Endothelial cell of umbilical vein (primary cell): Measurements from ENCODE around the gene RAB11FIP2. TPM values are rescaled to one million over a fixed set of nuclear protein-coding genes. Genes with fewer than 3 reads are reported as not detected.

Experiments used
- BruUV-seq: library from RNA; stranded (reverse); fragments of 400-500 nt; replicated peaks from 2 replicates; lab custom pipeline; 2021; lab: Mats Ljungman, UMichigan
- CTCF ChIA-PET: fragments of 300-600, 350-600 bp; sonication (Branson Sonifier 250); formaldehyde crosslinking; loops from one replicate; lab custom pipeline; 2021; ENCODE audit warnings: antibody characterized with exemption, inconsistent platforms; lab: Charles Lee
- POLR2A ChIA-PET: fragments of 300-600, 350-600 bp; sonication (Branson Sonifier 250); formaldehyde crosslinking; loops from one replicate; lab custom pipeline; 2021; ENCODE audit warnings: antibody characterized with exemption, inconsistent platforms; lab: Charles Lee
- DNase-seq: peaks from one replicate; pipeline ENCODE4 v3.0.0-alpha.2; 2011; ENCODE audit warnings: low read depth, low spot score
- FAIRE-seq: peaks from 2 replicates; lab custom pipeline; 2011; peaks lifted over from hg19 to GRCh38; lab: Jason Lieb, UNC
- H2AFZ ChIP-seq: 2 replicates; pipeline ENCODE4 v1.6.0; 2012; ENCODE audit warnings: low read depth, low read length, control low read depth, inconsistent platforms
- H3K27ac ChIP-seq: 2 replicates; pipeline ENCODE4 v1.5.1; 2011; ENCODE audit warnings: low read depth, mild to moderate bottlenecking, control low read depth, low read length, moderate library complexity; ENCODE audit not compliant: insufficient read depth
- H3K27me3 ChIP-seq, 2 experiments: 2 replicates each; pipeline versions ENCODE4 v1.6.0 to v1.6.1; 2011; ENCODE audit warnings: low read length in 2 of 2, mixed read lengths in 1 of 2; ENCODE audit not compliant: control insufficient read depth in 2 of 2, insufficient read depth in 2 of 2
- H3K36me3 ChIP-seq, 2 experiments: 2 replicates in 1 of 2; 3 replicates in 1 of 2; pipeline ENCODE4 v1.5.1; 2011; ENCODE audit warnings: low read length in 2 of 2, mild to moderate bottlenecking in 1 of 2, moderate library complexity in 1 of 2; ENCODE audit not compliant: control insufficient read depth in 2 of 2, insufficient read depth in 2 of 2; ENCODE audit errors: extremely low read depth in 1 of 2
- H3K4me1 ChIP-seq: 3 replicates; pipeline ENCODE4 v1.5.1; 2011; ENCODE audit warnings: mild to moderate bottlenecking, low read length; ENCODE audit not compliant: control insufficient read depth, insufficient read depth; ENCODE audit errors: extremely low read depth
- H3K4me2 ChIP-seq: 2 replicates; pipeline ENCODE4 v1.6.1; 2011; ENCODE audit warnings: low read length, control low read depth, mixed read lengths; ENCODE audit not compliant: insufficient read depth
- H3K4me3 ChIP-seq, 3 experiments: fragments of 200-600 bp in 1 of 3; sonication (generic), shearing (Covaris generic) in 1 of 3; replicated peaks in 1 of 3; 2 replicates each; pipeline ENCODE4 v1.5.1; 2011 to 2016; ENCODE audit warnings: control low read depth in 3 of 3, low read length in 3 of 3, mild to moderate bottlenecking in 2 of 3, inconsistent platforms in 1 of 3, low read depth in 1 of 3, moderate library complexity in 1 of 3; ENCODE audit not compliant: insufficient read depth in 1 of 3
- H3K79me2 ChIP-seq: 2 replicates; pipeline ENCODE4 v1.6.0; 2012; ENCODE audit warnings: low read length, inconsistent platforms; ENCODE audit not compliant: control insufficient read depth, insufficient read depth
- H3K9ac ChIP-seq: replicated peaks from 2 replicates; pipeline ENCODE3; 2011; ENCODE audit warnings: low read length, control low read depth; ENCODE audit not compliant: insufficient read depth; ENCODE audit errors: extremely low read depth
- H3K9me1 ChIP-seq: replicated peaks from 3 replicates; pipeline ENCODE4 v1.6.0; 2011; ENCODE audit warnings: mild to moderate bottlenecking, low read length; ENCODE audit not compliant: control insufficient read depth, insufficient read depth; ENCODE audit errors: extremely low read depth
- H3K9me3 ChIP-seq: replicated peaks from 2 replicates; pipeline ENCODE4 v1.5.1; 2012; ENCODE audit warnings: low read length, inconsistent platforms; ENCODE audit not compliant: control insufficient read depth, insufficient read depth
- H4K20me1 ChIP-seq: replicated peaks from 2 replicates; pipeline ENCODE3; 2011; ENCODE audit warnings: mild to moderate bottlenecking, low read length; ENCODE audit not compliant: control insufficient read depth, insufficient read depth; ENCODE audit errors: extremely low read depth
- EZH2 ChIP-seq: IDR thresholded peaks from 2 replicates; pipeline ENCODE4 v1.6.1; 2012; ENCODE audit warnings: borderline replicate concordance, low read depth, mild to moderate bottlenecking, moderate library complexity, low read length, inconsistent platforms; ENCODE audit not compliant: severe bottlenecking
- FOS ChIP-seq: IDR thresholded peaks from 2 replicates; pipeline ENCODE4 v1.6.1; 2011; ENCODE audit warnings: mild to moderate bottlenecking, low read length, moderate library complexity, borderline replicate concordance; ENCODE audit not compliant: insufficient read depth
- GATA2 ChIP-seq: IDR thresholded peaks from 2 replicates; pipeline ENCODE4 v1.7.0; 2011; ENCODE audit warnings: low read depth, mild to moderate bottlenecking, moderate library complexity, mixed read lengths, low read length; ENCODE audit not compliant: insufficient read length, insufficient read depth
- JUN ChIP-seq: IDR thresholded peaks from 2 replicates; pipeline ENCODE4 v1.6.1; 2011; ENCODE audit warnings: borderline replicate concordance, low read depth; ENCODE audit not compliant: insufficient read length, insufficient read depth
- MYC ChIP-seq: IDR thresholded peaks from one replicate; pipeline ENCODE4 v1.6.1; 2011; ENCODE audit warnings: mild to moderate bottlenecking, low read depth, low read length
- POLR2A ChIP-seq: IDR thresholded peaks from 2 replicates; pipeline ENCODE4 v1.6.1; 2012; ENCODE audit warnings: low read depth, mild to moderate bottlenecking, control low read depth, low read length
- POLR2AphosphoS5 ChIP-seq: IDR thresholded peaks from 2 replicates; pipeline ENCODE4 v1.6.1; 2012; ENCODE audit warnings: low read depth, mild to moderate bottlenecking, control low read depth, low read length, moderate library complexity; ENCODE audit not compliant: insufficient read depth
- dilution Hi-C: fragments of 300-500 bp; cut with MboI; formaldehyde crosslinking; loops from one replicate; pipeline ENCODE4 v1.15.0; 2019; ENCODE audit warnings: low sequenced_read_pairs; ENCODE audit not compliant: extremely low pct_ligation_motif_present
- intact Hi-C: fragments of 100-400 bp; cut with micrococcal nuclease; formaldehyde crosslinking; loops from one replicate; pipeline ENCODE4 v1.10.0; 2022
- polyA plus RNA-seq, 4 experiments: library from polyadenylated mRNA; depleted of rRNA in 3 of 4; stranded (reverse) in 3 of 4; unstranded in 1 of 4; fragments of >200 nt; gene quantifications; 2 replicates each; pipeline versions ENCODE4 v1.2.1 to v1.2.3, GENCODE V29; 2011 to 2012; ENCODE audit warnings: missing spikeins in 1 of 4
- total RNA-seq: library from RNA; stranded (reverse); gene quantifications from 2 replicates; pipeline ENCODE4 v1.2.3, GENCODE V29; 2021
- TF ChIP-seq, protein P1 (sequence below), 2 donors: IDR thresholded peaks; 1 replicate in 1 of 2; 2 replicates in 1 of 2; pipeline ENCODE4 v1.5.1; 2011; ENCODE audit warnings: low read length in 2 of 2, mild to moderate bottlenecking in 2 of 2, moderate library complexity in 2 of 2, control low read depth in 1 of 2, inconsistent platforms in 1 of 2, low read depth in 1 of 2; ENCODE audit not compliant: insufficient read depth in 1 of 2; ENCODE audit errors: extremely low read depth in 1 of 2
- TF ChIP-seq, protein P2 (sequence below): IDR thresholded peaks from 2 replicates; pipeline ENCODE4 v1.6.1; 2011; ENCODE audit not compliant: insufficient read depth, insufficient read length

RAB11FIP2 gene
- total and polyA plus RNA-seq, 2 donors (not counting 3 experiments of a cell fraction or from before 2014, with no cell fraction given), result 1.9 to 8.6 TPM

DNA sequence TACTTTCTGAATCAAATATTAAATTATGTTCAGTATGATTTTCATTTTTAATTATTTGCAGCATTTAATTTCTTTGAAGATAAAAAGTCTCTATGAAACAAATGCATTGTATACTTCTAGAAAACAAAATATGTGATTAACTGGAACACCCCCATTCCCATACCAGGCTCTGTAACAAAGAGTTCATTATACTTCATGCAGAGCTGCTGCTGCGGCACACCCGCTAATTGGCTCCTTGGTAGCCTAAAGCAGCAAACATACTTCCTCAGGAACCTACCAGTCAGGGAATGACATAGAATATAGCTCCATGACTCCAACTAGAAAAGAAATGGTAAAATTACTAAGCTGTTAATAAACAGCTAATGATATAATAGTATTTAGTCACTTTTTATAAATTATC is 19.3 kb downstream of the RAB11FIP2 start:
- POLR2A ChIA-PET, result no interaction called here
- Histone ChIP-seq H3K9ac (no peak overlapping the region), H3K27ac (no peak overlapping the region), H3K36me3 (no peaks in the 10 kb centered on the region), H4K20me1 (no peaks in the 10 kb centered on the region), H3K4me1 (peaks cover 3% of the 10 kb centered on the region), H3K4me2 (no peak overlapping the region), H3K79me2 (no peaks in the 10 kb centered on the region), H3K9me3 (no peaks in the 10 kb centered on the region), H3K9me1 (no peaks in the 10 kb centered on the region), H3K27me3 (no peaks in the 10 kb centered on the region), H2AFZ (no peak overlapping the region), H3K4me3 (no peak overlapping the region)
- no peak for DNase-seq
- intact Hi-C loops (loop anchor here (1.0 kb wide), 1 partner anchor 9 kb away; no protein-coding TSS in a partner anchor), dilution Hi-C loops (no loop called here)
- no peak for FAIRE-seq
- CTCF ChIA-PET, result interaction anchor here (1.0 to 1.5 kb wide), 3 partner anchors 9 to 16 kb away, joined by 3 to 4 read pairs (median 3); no protein-coding TSS in a partner anchor
- BruUV-seq, result no TSS peak
- TF ChIP-seq POLR2A, result no peak
- TF ChIP-seq, protein P1, sequence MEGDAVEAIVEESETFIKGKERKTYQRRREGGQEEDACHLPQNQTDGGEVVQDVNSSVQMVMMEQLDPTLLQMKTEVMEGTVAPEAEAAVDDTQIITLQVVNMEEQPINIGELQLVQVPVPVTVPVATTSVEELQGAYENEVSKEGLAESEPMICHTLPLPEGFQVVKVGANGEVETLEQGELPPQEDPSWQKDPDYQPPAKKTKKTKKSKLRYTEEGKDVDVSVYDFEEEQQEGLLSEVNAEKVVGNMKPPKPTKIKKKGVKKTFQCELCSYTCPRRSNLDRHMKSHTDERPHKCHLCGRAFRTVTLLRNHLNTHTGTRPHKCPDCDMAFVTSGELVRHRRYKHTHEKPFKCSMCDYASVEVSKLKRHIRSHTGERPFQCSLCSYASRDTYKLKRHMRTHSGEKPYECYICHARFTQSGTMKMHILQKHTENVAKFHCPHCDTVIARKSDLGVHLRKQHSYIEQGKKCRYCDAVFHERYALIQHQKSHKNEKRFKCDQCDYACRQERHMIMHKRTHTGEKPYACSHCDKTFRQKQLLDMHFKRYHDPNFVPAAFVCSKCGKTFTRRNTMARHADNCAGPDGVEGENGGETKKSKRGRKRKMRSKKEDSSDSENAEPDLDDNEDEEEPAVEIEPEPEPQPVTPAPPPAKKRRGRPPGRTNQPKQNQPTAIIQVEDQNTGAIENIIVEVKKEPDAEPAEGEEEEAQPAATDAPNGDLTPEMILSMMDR (IDR thresholded peaks at IDR 0.05; ENCODE audit: extremely low read depth in 1 of 2, insufficient read depth in 1 of 2, low read depth in 1 of 2, low read length in 2 of 2), result no peak
- TF ChIP-seq EZH2, result no peak
- TF ChIP-seq MYC, result no peak
- TF ChIP-seq FOS, result no peak
- TF ChIP-seq POLR2AphosphoS5, result no peak
- TF ChIP-seq, protein P2, sequence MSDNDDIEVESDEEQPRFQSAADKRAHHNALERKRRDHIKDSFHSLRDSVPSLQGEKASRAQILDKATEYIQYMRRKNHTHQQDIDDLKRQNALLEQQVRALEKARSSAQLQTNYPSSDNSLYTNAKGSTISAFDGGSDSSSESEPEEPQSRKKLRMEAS, result no peak
- no peak for TF ChIP-seq GATA2
- TF ChIP-seq JUN, result no peak
